ENCODE results near the gene MYO1G. TPM values are rescaled to one million over a fixed set of nuclear protein-coding genes. Genes with fewer than 3 reads are reported as not detected.

MYO1G gene
- polyA plus RNA-seq, 1 of the 3 experiments (the other 2 are of a cell fraction) = 0.05 TPM

GRCh38 chr7:44944821-44945220 is 34.0 kb downstream of the MYO1G start:
- no peaks in the 10 kb centered on the region for H3F3A ChIP-seq (replicated peaks; ENCODE audit: insufficient read depth)
- H3K27ac ChIP-seq (ENCODE audit: low read depth in 2 of 2, low read length in 1 of 2) = no peak overlapping the region
- no peak overlapping the region for H3K9ac ChIP-seq
- H3K4me3 ChIP-seq (ENCODE audit: low read depth in 2 of 2, low read length in 1 of 2) = no peak overlapping the region
- TF ChIP-seq, protein P1, sequence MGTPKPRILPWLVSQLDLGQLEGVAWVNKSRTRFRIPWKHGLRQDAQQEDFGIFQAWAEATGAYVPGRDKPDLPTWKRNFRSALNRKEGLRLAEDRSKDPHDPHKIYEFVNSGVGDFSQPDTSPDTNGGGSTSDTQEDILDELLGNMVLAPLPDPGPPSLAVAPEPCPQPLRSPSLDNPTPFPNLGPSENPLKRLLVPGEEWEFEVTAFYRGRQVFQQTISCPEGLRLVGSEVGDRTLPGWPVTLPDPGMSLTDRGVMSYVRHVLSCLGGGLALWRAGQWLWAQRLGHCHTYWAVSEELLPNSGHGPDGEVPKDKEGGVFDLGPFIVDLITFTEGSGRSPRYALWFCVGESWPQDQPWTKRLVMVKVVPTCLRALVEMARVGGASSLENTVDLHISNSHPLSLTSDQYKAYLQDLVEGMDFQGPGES (IDR thresholded peaks at IDR 0.05; ENCODE audit: low read depth, low read length) = no peak
- TF ChIP-seq FOXJ3 (CRISPR knock-in tag; IDR thresholded peaks at IDR 0.05) (no peak), REST (IDR thresholded peaks at IDR 0.05; ENCODE audit: low read depth, low read length) (no peak)
- TF ChIP-seq, protein P2, sequence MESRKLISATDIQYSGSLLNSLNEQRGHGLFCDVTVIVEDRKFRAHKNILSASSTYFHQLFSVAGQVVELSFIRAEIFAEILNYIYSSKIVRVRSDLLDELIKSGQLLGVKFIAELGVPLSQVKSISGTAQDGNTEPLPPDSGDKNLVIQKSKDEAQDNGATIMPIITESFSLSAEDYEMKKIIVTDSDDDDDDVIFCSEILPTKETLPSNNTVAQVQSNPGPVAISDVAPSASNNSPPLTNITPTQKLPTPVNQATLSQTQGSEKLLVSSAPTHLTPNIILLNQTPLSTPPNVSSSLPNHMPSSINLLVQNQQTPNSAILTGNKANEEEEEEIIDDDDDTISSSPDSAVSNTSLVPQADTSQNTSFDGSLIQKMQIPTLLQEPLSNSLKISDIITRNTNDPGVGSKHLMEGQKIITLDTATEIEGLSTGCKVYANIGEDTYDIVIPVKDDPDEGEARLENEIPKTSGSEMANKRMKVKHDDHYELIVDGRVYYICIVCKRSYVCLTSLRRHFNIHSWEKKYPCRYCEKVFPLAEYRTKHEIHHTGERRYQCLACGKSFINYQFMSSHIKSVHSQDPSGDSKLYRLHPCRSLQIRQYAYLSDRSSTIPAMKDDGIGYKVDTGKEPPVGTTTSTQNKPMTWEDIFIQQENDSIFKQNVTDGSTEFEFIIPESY (IDR thresholded peaks at IDR 0.05; ENCODE audit: borderline replicate concordance, low read depth) = no peak
- H4K20me1 ChIP-seq (ENCODE audit: insufficient read depth) = no peaks in the 10 kb centered on the region
- H3K9me3 ChIP-seq = no peaks in the 10 kb centered on the region
- no peaks in the 10 kb centered on the region for H3K79me2 ChIP-seq (ENCODE audit: insufficient read depth)
- no peak overlapping the region for H3K4me2 ChIP-seq
- WGBS (ENCODE audit: low lambda C conversion rate) = 75% methylated on average over 7 of the region's 7 CpGs
- CTCF ChIA-PET = interaction anchor here (1.9 kb wide), 1 partner anchor 23 kb away, joined by 10 read pairs; no protein-coding TSS in a partner anchor
- H3K9me2 ChIP-seq = no peaks in the 10 kb centered on the region
- no peaks in the 10 kb centered on the region for H3K36me3 ChIP-seq (replicated peaks in 1 of 2; ENCODE audit: control insufficient read depth in 1 of 2, insufficient read depth in 2 of 2, low read length in 1 of 2)
- POLR2A ChIA-PET = no interaction called here
- no peak overlapping the region for H2AFZ ChIP-seq (ENCODE audit: low read depth)
- H3K4me1 ChIP-seq (ENCODE audit: control insufficient read depth in 1 of 2, insufficient read depth in 2 of 2, low read depth in 1 of 2, low read length in 1 of 2) = no peaks in the 10 kb centered on the region
- DNase-seq = no peak
- H3K27me3 ChIP-seq (ENCODE audit: insufficient read depth) = peaks cover 29% of the 10 kb centered on the region; the same call in 1 of the 2 replicates

DNA sequence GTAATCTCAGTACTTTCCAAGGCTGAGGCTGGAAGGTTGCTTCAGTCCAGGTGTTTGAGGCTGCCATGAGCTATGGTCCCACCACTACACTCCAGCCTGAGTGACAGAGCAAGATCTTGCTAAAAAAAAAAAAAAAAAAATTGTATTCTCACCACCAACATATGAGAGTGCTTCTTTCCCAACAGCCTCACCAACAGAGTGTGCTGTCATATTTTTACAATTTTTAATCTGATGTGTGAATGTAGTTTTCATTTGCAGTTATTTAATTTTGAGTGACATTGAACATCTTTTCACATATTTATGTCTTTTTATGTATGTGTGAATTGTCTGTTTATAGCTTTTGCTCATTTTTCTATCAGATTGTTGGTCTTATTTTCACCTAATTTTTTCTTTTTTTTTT is 35.2 kb downstream of the MYO1G start:
- no peaks in the 10 kb centered on the region for H3K9me2 ChIP-seq
- H3K4me2 ChIP-seq = no peak overlapping the region
- ChIA-PET POLR2A (interaction anchor here (0.6 kb wide), 1 partner anchor 145 kb away, joined by 4 read pairs; no protein-coding TSS in a partner anchor), CTCF (interaction anchor here (0.6 to 1.9 kb wide), 2 partner anchors 22 to 62 kb away, joined by 3 to 10 read pairs; no protein-coding TSS in a partner anchor)
- no peak overlapping the region for H3K9ac ChIP-seq
- no peaks in the 10 kb centered on the region for H3K79me2 ChIP-seq (ENCODE audit: insufficient read depth)
- H3K27me3 ChIP-seq (ENCODE audit: insufficient read depth) = peaks cover 27% of the 10 kb centered on the region; the same call in 1 of the 2 replicates
- no peaks in the 10 kb centered on the region for H3K9me3 ChIP-seq
- H2AFZ ChIP-seq (ENCODE audit: low read depth) = no peak overlapping the region
- TF ChIP-seq EZH2phosphoT487 (IDR thresholded peaks at IDR 0.05; ENCODE audit: borderline replicate concordance, low read depth) (no peak), SIN3A (IDR thresholded peaks at IDR 0.05; ENCODE audit: borderline replicate concordance, low read depth, low read length) (no peak), JUND (IDR thresholded peaks at IDR 0.05) (no peak), TEAD4 (IDR thresholded peaks at IDR 0.05; ENCODE audit: borderline replicate concordance, insufficient read depth) (no peak), RAD21 (IDR thresholded peaks at IDR 0.05; ENCODE audit: low read length) (no peak), TAF1 (IDR thresholded peaks at IDR 0.05; ENCODE audit: borderline replicate concordance, low read depth, low read length) (no peak), POLR2AphosphoS5 (IDR thresholded peaks at IDR 0.05; ENCODE audit: low read depth, low read length) (no peak), FOXM1 (IDR thresholded peaks at IDR 0.05; ENCODE audit: low read depth) (no peak)
- TF ChIP-seq, protein P3, sequence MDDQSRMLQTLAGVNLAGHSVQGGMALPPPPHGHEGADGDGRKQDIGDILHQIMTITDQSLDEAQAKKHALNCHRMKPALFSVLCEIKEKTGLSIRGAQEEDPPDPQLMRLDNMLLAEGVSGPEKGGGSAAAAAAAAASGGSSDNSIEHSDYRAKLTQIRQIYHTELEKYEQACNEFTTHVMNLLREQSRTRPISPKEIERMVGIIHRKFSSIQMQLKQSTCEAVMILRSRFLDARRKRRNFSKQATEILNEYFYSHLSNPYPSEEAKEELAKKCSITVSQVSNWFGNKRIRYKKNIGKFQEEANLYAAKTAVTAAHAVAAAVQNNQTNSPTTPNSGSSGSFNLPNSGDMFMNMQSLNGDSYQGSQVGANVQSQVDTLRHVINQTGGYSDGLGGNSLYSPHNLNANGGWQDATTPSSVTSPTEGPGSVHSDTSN (IDR thresholded peaks at IDR 0.05) = no peak
- no peak overlapping the region for H3K4me3 ChIP-seq (ENCODE audit: low read depth in 2 of 2, low read length in 1 of 2)
- no peaks in the 10 kb centered on the region for H3F3A ChIP-seq (replicated peaks; ENCODE audit: insufficient read depth)
- no peak for DNase-seq
- no peaks in the 10 kb centered on the region for H4K20me1 ChIP-seq (ENCODE audit: insufficient read depth)
- no peak overlapping the region for H3K27ac ChIP-seq (ENCODE audit: low read depth in 2 of 2, low read length in 1 of 2)
- H3K4me1 ChIP-seq (ENCODE audit: control insufficient read depth in 1 of 2, insufficient read depth in 2 of 2, low read depth in 1 of 2, low read length in 1 of 2) = no peaks in the 10 kb centered on the region
- no peaks in the 10 kb centered on the region for H3K36me3 ChIP-seq (replicated peaks in 1 of 2; ENCODE audit: control insufficient read depth in 1 of 2, insufficient read depth in 2 of 2, low read length in 1 of 2)
